ENCODE measurements around the gene MDM1. TPM values are rescaled to one million over a fixed set of nuclear protein-coding genes. Genes with fewer than 3 reads are reported as not detected.

The MDM1 gene
- total and polyA plus RNA-seq, 2 of the 13 experiments (the other 11 are each of a cell fraction or from before 2014, with no cell fraction given) = 4.6 to 15.2 TPM

DNA sequence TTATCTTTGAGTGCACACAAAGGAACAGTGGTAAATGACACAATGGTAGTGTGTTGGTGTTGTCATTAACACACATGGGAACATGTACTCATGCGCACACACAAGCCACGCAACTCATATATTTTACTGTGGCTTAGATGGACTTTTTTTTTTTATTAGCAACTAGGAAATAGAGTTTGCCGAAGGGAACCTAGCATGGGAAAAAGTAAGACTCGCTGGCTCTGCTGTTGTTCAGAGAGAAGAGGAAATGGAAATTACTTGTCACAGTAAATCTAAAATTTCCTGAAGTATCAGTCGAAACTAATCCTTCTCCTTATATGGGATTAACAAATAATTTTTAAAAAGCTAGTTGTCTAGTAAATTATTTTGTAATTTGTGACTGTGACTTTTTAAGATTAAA, 45.1 kb downstream of the MDM1 start:
- no TSS peak for BruUV-seq (replicated peaks)
- Histone ChIP-seq H3K79me2 (ENCODE audit: insufficient read depth, low read length) (no peaks in the 10 kb centered on the region), H3K9me3 (ENCODE audit: low read length) (no peaks in the 10 kb centered on the region), H3K27ac (ENCODE audit: extremely low read length, insufficient read depth, low read length) (no peak overlapping the region), H3K4me2 (ENCODE audit: low read depth, low read length) (no peak overlapping the region), H3K4me1 (ENCODE audit: insufficient read depth, low read length) (no peaks in the 10 kb centered on the region), H4K20me1 (ENCODE audit: insufficient read depth, low read length) (no peaks in the 10 kb centered on the region), H2AFZ (ENCODE audit: low read length) (no peak overlapping the region), H3K36me3 (replicated peaks in 1 of 2; ENCODE audit: control insufficient read depth in 1 of 2, insufficient read depth in 2 of 2, low read length in 2 of 2) (no peaks in the 10 kb centered on the region), H3K9ac (ENCODE audit: insufficient read depth, low read depth, low read length) (no peak overlapping the region), H3K27me3 (ENCODE audit: control insufficient read depth in 1 of 2, insufficient read depth in 2 of 2, low read length in 2 of 2) (no peaks in the 10 kb centered on the region), H3K4me3 (replicated peaks in 1 of 3; ENCODE audit: insufficient read depth in 1 of 3, low read depth in 2 of 3, low read length in 3 of 3) (no peak overlapping the region)
- WGBS (ENCODE audit: low lambda C conversion rate) = 57% methylated on average over 5 of the region's 5 CpGs
- ChIA-PET CTCF (ENCODE audit: low intra/inter-chr PET ratio, low total read pairs) (no interaction called here), POLR2A (no interaction called here)
- in situ Hi-C loops (cut with HindIII; ENCODE audit: extremely low pct_ligation_motif_present, low pct_unique_long_range_greater_than_20kb) (no loop called here), intact Hi-C loops (cut with micrococcal nuclease; ENCODE audit: unreplicated experiment) (no loop called here)
- no peak for DNase-seq (ENCODE audit: low spot score)
- FAIRE-seq = no peak
- no peak for ATAC-seq
- TF ChIP-seq, protein P1, sequence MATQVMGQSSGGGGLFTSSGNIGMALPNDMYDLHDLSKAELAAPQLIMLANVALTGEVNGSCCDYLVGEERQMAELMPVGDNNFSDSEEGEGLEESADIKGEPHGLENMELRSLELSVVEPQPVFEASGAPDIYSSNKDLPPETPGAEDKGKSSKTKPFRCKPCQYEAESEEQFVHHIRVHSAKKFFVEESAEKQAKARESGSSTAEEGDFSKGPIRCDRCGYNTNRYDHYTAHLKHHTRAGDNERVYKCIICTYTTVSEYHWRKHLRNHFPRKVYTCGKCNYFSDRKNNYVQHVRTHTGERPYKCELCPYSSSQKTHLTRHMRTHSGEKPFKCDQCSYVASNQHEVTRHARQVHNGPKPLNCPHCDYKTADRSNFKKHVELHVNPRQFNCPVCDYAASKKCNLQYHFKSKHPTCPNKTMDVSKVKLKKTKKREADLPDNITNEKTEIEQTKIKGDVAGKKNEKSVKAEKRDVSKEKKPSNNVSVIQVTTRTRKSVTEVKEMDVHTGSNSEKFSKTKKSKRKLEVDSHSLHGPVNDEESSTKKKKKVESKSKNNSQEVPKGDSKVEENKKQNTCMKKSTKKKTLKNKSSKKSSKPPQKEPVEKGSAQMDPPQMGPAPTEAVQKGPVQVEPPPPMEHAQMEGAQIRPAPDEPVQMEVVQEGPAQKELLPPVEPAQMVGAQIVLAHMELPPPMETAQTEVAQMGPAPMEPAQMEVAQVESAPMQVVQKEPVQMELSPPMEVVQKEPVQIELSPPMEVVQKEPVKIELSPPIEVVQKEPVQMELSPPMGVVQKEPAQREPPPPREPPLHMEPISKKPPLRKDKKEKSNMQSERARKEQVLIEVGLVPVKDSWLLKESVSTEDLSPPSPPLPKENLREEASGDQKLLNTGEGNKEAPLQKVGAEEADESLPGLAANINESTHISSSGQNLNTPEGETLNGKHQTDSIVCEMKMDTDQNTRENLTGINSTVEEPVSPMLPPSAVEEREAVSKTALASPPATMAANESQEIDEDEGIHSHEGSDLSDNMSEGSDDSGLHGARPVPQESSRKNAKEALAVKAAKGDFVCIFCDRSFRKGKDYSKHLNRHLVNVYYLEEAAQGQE (IDR thresholded peaks at IDR 0.05; ENCODE audit: borderline replicate concordance in 1 of 2, low read depth in 1 of 2, low read length in 2 of 2) = no peak
- no peak for TF ChIP-seq TAF15 (IDR thresholded peaks at IDR 0.05; ENCODE audit: low read depth, low read length, poor library complexity, severe bottlenecking)
- no peak for TF ChIP-seq BORCS8-MEF2B (CRISPR knock-in tag; IDR thresholded peaks at IDR 0.05)
- TF ChIP-seq MZF1 (CRISPR knock-in tag; IDR thresholded peaks at IDR 0.05; ENCODE audit: borderline replicate concordance) = no peak
- no peak for TF ChIP-seq FOSL2 (CRISPR knock-in tag; IDR thresholded peaks at IDR 0.05)
- no peak for TF ChIP-seq NFYB (CRISPR knock-in tag; IDR thresholded peaks at IDR 0.05)
- TF ChIP-seq, protein P2, sequence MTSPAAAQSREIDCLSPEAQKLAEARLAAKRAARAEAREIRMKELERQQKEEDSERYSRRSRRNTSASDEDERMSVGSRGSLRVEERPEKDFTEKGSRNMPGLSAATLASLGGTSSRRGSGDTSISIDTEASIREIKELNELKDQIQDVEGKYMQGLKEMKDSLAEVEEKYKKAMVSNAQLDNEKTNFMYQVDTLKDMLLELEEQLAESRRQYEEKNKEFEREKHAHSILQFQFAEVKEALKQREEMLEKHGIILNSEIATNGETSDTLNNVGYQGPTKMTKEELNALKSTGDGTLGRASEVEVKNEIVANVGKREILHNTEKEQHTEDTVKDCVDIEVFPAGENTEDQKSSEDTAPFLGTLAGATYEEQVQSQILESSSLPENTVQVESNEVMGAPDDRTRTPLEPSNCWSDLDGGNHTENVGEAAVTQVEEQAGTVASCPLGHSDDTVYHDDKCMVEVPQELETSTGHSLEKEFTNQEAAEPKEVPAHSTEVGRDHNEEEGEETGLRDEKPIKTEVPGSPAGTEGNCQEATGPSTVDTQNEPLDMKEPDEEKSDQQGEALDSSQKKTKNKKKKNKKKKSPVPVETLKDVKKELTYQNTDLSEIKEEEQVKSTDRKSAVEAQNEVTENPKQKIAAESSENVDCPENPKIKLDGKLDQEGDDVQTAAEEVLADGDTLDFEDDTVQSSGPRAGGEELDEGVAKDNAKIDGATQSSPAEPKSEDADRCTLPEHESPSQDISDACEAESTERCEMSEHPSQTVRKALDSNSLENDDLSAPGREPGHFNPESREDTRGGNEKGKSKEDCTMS (CRISPR knock-in tag; conservative IDR thresholded peaks at IDR 0.05) = no peak
- TF ChIP-seq, protein P3, sequence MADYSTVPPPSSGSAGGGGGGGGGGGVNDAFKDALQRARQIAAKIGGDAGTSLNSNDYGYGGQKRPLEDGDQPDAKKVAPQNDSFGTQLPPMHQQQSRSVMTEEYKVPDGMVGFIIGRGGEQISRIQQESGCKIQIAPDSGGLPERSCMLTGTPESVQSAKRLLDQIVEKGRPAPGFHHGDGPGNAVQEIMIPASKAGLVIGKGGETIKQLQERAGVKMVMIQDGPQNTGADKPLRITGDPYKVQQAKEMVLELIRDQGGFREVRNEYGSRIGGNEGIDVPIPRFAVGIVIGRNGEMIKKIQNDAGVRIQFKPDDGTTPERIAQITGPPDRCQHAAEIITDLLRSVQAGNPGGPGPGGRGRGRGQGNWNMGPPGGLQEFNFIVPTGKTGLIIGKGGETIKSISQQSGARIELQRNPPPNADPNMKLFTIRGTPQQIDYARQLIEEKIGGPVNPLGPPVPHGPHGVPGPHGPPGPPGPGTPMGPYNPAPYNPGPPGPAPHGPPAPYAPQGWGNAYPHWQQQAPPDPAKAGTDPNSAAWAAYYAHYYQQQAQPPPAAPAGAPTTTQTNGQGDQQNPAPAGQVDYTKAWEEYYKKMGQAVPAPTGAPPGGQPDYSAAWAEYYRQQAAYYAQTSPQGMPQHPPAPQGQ (CRISPR knock-in tag; IDR thresholded peaks at IDR 0.05; ENCODE audit: borderline replicate concordance) = no peak
- TF ChIP-seq ZNF256 (CRISPR knock-in tag; conservative IDR thresholded peaks at IDR 0.05) = no peak
- no peak for TF ChIP-seq CEBPB (IDR thresholded peaks at IDR 0.05; ENCODE audit: borderline replicate concordance, low read depth, low read length)
- TF ChIP-seq ZFP37 (CRISPR knock-in tag; IDR thresholded peaks at IDR 0.05; ENCODE audit: borderline replicate concordance) = no peak
- TF ChIP-seq ZNF451 (CRISPR knock-in tag; IDR thresholded peaks at IDR 0.05) = no peak
- no peak for TF ChIP-seq ZNF510 (CRISPR knock-in tag; IDR thresholded peaks at IDR 0.05; ENCODE audit: low read depth)
- TF ChIP-seq, protein P4, sequence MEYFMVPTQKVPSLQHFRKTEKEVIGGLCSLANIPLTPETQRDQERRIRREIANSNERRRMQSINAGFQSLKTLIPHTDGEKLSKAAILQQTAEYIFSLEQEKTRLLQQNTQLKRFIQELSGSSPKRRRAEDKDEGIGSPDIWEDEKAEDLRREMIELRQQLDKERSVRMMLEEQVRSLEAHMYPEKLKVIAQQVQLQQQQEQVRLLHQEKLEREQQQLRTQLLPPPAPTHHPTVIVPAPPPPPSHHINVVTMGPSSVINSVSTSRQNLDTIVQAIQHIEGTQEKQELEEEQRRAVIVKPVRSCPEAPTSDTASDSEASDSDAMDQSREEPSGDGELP (IDR thresholded peaks at IDR 0.05; ENCODE audit: borderline replicate concordance, low read depth) = no peak
- no peak for TF ChIP-seq FOXA3 (CRISPR knock-in tag; IDR thresholded peaks at IDR 0.05)
- no peak for TF ChIP-seq NFIC (IDR thresholded peaks at IDR 0.05; ENCODE audit: low read length)
